A172 (cell line): ENCODE data around the gene MSX1. TPM values are rescaled to one million over a fixed set of nuclear protein-coding genes. Genes with fewer than 3 reads are reported as not detected.

ENCODE experiments used
- DNase-seq: peaks from one replicate; pipeline ENCODE4 v3.0.0-alpha.2; 2015; ENCODE audit warnings: low spot score
- total RNA-seq: library from RNA; depleted of rRNA; stranded (reverse); fragments of >200 nt; shearing (Covaris generic); gene quantifications from 2 replicates; pipeline ENCODE4 v1.2.3, GENCODE V29; 2014

Gene MSX1
- total RNA-seq, 1 experiment from 2014 or later = 6.0 TPM

DNA sequence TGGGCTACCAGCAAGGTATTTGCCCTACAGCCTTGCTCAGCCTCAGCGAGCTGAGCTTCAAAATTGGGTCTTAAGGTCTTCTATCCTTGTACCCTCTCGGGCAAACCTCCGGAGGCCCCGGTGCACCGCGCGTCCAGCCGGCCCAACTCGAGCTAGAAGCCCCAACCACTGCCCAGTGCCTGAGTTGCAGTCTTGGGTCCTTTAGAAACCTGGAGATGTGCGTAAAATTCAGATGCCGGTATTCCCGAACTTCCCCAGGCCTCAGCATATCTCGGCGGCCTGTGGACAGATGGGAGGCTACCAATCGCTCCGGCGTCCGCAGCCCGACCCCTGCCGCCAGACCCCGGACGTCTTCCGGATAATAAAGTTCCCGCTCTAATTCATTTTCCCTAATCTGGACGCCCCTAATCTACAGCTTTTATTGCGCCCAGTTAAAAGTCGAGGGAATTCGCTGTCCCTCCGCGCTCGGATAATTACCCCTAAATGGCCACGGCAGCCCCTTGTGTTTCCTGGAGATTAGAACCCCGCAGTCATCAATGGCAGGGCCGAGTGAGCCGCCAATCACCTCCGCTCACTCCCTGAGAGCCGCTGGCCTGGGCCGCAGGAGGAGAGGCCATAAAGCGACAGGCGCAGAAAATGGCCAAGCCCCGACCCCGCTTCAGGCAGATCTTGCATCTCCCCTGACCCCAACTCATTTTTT, 1.5 kb upstream of the MSX1 start:
- DNase-seq = no peak

DNA sequence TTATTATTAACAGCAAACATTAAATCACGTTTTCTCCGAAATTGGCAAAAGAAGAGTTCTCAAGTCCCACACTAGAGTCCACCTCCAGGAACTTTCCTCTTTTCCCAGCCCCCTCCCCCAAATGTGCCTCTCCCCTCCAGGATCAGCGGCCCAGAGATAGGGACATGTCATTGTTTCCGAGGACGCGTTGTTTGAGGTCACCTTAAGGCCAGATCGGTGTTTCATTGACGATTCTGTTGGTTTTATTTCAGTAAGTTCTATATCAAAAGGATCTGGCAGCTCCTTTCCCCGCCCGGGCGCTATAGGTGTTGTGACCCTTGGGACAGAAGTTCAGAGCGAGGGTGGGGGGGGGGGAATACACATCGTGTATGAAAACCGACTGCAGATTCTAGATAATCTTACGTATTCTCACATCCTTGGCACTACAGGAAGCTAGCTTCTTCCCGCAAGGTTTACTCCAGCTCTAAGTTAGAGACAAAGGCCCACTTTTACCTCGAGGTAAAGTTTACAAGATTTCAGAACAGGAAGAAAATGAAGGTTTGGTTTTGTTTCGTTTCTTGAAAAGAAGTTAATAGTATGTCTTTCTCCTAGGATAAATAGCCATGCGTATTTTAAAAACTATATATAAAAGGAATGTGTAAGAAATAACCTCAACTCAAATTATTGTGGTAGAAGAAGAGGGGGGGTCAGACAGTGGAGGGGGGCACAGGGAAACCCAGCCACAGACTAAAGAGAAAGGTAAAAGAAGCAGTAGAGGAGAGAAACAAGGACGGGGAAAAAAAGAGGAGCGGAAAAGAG, 739 bp upstream of the MSX1 start:
- no peak for DNase-seq

DNA sequence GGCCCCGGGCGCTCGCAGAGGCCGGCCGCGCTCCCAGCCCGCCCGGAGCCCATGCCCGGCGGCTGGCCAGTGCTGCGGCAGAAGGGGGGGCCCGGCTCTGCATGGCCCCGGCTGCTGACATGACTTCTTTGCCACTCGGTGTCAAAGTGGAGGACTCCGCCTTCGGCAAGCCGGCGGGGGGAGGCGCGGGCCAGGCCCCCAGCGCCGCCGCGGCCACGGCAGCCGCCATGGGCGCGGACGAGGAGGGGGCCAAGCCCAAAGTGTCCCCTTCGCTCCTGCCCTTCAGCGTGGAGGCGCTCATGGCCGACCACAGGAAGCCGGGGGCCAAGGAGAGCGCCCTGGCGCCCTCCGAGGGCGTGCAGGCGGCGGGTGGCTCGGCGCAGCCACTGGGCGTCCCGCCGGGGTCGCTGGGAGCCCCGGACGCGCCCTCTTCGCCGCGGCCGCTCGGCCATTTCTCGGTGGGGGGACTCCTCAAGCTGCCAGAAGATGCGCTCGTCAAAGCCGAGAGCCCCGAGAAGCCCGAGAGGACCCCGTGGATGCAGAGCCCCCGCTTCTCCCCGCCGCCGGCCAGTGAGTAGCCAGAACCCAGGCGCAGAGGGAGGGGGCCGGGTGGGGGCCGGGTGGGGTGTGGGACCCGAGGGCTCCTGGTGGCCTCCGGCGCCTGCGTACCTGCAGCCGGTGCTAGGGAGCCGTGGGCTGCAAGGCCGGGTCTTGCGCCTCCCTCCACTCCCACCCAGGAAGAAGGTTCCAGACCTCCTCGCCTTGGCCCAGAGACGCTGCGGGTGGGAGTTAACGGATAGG, 534 bp downstream of the MSX1 start:
- DNase-seq = no peak

DNA sequence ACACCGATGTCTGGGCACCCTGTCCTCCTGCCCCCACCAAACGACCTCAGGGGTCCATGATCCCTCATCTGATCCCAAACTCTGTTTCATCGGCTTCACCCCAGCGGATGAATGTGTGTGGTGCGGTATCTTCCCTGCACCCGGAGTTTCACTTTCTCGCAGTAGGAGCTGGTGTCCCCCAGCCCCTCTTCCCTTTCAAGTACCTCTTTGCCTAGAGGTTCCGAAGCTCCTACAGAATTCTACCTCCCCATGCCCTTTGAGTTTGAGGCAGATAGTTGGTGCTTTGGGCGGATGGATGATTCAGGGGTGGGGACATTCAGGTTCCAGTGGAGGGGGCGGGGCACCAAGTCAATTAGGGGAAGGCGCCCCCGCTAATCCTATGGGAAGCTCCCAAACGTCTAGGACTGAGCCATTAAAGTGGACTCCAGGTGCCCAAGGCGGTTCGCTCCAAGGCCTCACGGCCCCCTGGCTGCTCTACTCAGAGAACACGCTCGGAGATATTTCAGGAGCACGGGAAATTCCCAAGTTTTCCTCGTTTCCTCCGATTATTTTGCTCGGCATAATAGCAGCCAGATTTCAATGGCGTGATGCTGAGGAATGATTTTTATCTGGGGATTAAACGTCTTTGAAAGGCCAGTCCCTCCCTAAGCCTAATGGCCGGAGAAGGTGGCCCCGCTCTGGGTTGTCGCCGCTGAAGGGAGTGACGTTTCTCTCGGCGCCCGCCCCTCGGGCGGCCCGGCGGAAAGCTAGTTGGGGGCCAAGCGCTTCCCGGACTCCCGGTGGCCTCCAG, 1.3 kb downstream of the MSX1 start:
- DNase-seq = peak; percentile 27

DNA sequence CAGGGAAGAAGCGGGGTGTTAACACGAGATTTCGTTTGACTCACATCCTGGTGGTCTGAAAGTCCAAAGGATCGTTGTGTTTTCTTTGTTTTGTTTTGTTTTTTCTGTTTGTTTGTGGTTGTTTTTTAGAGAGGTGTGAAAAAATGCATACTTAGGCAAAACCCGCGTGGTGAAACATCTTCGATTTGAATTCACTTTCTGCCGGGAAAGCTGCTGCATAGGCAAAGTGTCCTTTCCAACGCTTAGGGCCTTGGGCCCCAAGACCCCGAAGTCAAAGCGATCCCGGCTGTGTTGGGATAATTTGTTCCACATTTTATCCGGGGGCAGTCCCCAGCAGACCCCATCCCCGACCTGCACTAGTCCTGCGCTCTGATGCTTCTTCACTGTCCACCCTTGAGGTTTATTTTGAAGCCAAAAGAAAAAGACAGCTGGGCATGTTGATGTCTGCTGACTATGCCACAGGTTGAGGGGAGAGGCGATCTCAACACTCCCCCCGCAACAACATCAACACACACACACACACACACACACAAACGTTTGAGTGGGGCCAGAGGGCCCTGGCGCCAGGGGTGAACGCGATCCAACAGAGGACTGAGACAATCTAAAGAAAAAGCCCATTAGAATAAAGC, 2.0 kb downstream of the MSX1 start:
- no peak for DNase-seq

DNA sequence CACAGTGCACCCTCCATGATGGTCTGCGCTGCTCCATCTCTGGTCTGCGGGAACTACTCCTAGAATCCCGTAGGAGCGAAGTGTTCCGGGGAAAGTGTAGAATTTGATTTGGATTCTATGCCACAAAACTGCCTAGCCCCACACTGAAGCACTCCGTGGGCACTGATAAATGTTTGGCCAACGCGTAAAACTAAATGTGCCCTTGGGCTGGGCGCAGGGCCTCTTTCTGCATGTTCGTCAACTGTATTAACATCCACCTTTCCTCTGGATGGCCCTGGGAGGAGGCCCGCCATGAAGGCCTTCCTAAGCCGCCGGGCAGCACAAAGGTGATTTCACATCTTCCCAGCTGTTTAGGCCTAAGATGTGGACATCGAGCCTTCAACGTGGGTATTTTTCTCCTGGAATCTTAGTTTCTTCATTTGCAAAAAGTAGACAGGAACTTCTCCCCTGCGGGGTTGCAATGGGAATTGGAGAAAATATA, 2.6 kb downstream of the MSX1 start:
- DNase-seq = no peak

DNA sequence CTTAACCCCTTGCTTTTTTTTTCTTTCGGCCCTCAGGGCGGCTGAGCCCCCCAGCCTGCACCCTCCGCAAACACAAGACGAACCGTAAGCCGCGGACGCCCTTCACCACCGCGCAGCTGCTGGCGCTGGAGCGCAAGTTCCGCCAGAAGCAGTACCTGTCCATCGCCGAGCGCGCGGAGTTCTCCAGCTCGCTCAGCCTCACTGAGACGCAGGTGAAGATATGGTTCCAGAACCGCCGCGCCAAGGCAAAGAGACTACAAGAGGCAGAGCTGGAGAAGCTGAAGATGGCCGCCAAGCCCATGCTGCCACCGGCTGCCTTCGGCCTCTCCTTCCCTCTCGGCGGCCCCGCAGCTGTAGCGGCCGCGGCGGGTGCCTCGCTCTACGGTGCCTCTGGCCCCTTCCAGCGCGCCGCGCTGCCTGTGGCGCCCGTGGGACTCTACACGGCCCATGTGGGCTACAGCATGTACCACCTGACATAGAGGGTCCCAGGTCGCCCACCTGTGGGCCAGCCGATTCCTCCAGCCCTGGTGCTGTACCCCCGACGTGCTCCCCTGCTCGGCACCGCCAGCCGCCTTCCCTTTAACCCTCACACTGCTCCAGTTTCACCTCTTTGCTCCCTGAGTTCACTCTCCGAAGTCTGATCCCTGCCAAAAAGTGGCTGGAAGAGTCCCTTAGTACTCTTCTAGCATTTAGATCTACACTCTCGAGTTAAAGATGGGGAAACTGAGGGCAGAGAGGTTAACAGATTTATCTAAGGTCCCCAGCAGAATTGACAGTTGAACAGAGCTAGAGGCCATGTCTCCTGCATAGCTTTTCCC, 3.4 kb downstream of the MSX1 start:
- DNase-seq = no peak

DNA sequence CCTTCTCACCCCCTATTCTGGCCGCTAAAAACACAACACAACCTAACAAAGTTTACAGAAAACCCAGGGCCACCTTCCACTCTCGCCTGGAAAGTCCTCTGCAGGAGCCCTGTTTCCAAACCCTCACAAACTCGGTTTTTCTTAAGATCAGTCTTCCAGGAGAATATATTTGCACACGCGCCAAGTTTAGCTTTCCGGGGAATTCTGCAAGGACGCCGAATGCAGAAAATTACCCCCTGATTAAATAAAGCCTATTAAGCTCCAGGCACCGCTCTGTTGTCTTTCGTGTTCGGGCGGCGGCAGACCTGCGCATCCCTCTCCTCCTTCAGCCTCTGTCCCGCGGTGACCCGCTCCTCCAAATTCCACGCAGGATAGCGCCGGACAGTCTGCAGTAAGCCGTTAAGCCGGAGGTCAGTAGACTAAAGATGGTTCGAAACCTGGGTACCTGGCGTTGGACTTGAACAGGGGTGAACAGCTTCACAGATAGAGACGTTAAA, 5.0 kb downstream of the MSX1 start:
- DNase-seq = no peak

DNA sequence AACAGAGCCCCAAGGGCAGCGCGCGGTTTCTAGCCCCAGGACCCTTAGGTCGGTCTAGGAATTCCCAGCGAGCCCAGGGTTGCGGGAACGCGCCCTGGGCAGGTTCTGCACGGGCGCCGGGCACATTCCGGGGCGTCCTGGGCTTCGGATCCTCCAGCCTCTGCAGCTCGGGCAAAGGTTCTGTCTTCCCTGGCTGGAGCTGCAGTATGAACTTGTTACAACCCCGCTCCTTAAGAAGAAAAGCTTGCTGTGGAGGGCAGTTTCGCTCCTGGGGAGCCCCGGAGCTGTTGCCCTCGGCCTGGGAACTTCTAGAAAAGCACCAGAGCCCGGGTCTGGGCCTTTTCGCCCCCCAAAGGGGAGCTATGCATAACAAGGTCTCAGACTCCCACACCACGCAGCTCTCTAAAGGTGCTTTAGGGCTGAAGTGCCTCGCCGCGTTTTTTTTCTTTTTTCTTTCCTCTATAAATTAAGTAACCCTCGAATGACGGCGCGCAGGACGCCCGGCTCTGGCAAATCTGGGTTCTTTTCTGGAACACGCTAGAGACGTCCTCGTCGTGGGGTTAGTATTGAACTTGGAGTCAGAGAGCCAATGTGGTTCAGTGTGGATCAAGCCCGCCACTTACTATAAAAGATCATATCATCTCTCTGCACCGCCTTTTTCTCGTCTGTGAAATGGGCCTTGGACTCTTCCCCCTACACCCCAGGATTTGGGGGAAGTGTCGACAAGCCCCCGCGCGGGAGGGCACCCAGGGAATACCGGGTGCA, 5.7 kb downstream of the MSX1 start:
- DNase-seq = no peak

DNA sequence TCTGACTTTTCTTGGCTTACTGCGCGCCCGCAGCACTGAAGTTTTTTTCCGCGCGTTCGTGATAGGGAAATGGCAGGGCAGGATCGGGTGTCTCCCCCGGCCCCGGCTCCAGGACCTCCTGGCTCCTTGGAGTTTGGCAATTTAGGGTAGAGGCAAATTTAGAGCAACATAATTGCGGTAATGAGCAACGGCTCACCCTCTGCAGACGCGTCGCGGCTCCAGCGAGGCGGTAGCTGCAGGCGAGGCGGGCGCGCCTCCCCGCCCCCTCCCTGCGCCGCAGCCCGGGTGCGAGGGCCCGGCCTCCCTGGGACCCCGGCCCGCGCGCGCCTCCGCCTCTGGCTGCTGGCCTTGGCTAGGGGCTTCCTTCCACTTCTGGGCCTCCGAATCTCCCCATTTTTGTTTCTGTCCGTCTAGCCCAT, 6.2 kb downstream of the MSX1 start:
- no peak for DNase-seq

DNA sequence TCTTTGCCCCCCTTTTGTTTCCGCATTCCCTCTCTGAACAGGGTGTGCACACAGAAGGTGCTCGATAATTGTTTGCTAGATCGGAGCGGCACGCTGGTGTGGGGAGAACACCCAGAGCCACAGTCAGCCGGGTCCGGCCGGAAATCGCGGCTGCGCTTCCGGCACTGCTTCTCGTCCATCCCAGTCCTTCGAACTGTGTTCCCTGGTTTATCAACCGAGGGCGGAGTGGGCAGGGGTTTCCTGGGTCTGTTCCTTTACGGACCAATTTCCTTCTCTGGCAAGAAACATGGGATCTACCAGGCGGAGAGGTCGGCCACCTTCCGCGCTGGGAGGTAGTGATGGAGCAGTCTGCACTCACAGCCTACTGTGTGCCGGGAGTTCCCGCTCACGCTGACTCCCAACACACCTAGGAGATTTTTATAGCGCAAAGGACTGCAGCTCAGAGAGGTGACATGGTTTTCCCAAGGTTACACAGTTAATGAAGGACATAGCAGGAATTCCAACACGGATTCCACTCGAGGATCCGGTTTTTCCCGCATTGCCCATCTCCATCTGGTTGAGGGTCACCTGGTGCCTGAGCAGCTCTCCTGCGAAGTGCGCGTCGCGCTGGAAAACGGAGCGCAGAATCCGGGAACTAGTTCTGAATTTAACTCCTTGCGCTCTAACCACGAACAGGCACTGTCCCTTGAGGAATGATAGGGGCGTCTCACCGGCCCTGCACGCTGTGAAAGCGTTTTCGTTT, 6.8 kb downstream of the MSX1 start:
- no peak for DNase-seq

DNA sequence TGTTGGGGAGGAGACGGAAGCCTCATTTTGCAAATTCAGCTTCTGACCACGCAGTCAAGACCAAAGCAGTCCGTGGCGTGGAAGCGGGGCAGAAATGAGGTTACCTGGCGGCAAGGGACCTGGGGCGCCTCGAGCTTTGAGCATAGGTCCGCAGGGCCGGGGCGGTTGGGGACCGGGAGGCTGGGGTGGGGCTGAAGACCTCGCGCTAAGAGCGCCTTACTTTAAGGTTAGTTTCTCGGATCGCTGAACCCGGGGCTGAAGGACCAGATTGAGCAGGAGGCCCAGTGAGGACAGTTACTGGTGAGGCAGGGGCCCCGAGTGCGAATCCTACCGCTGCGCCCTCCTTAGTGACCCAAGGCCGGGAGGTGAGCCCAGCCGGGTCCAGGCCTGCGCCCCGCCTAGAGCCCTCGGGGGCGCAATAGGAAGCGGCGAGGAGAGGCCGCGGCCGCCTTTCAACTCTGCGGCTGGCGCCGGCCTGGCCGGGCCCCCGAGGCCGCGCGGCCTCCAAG, 7.5 kb downstream of the MSX1 start:
- no peak for DNase-seq

DNA sequence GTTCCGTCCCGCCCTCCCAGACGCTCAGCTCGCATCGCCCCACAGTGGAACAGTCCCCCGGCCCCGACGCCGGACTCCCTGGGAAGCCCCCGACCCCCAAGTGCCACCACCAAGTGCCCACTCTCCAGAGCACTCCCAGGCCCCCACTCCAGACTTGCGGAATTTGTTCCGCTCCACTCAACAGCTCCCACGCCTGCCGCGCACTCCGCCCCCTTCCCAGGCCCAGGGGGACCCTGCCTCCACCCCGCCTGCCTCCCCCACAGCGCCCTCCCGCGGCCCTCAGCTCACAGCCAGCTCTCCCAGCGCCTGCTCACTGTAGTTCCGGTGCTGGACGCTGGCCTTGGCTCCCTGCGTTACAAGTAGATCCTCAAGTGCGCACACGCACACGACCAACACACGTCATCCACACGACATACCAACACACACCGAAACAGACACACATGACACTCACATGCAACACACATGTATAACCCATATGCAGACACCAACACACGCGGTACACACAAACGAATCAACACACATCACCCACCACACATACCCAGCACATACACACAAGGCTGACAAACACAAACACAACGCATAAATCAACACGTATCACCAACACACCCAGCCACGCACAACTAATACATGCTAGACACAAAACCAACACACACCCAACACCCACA, 8.0 kb downstream of the MSX1 start:
- no peak for DNase-seq

DNA sequence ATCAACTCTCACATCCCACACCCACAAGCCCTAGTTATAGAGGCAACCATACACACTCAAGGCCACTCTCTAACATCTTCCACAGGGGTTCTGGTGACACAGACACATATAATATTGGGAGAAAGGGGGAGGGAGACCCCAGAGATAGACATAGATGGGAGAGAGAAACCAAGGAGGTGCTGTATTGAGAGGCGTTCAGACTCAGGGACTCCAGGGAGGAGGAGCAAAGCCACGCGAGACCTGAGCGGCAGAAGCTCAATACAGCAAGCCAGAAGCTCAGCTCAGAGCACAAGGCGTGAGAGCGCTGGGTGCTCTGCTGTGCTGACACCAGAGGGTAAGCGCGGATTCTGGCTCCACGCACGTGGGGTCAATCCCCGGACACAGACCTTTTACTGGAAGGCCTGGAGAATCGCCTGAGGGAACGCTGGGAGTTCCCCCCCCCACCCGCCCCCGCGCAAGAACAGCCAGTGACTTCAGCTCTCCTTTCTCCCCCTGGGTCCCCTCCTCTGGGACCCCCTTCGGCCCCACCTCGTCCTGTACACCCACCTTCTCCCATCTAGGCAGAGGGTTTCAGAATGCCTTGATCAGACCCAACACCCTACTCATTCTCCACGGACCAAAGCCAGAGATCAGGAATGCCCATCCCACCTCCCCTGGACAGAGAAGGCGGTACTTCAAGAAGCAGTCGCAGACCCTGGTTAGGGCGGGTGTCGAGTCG, 8.7 kb downstream of the MSX1 start:
- no peak for DNase-seq

DNA sequence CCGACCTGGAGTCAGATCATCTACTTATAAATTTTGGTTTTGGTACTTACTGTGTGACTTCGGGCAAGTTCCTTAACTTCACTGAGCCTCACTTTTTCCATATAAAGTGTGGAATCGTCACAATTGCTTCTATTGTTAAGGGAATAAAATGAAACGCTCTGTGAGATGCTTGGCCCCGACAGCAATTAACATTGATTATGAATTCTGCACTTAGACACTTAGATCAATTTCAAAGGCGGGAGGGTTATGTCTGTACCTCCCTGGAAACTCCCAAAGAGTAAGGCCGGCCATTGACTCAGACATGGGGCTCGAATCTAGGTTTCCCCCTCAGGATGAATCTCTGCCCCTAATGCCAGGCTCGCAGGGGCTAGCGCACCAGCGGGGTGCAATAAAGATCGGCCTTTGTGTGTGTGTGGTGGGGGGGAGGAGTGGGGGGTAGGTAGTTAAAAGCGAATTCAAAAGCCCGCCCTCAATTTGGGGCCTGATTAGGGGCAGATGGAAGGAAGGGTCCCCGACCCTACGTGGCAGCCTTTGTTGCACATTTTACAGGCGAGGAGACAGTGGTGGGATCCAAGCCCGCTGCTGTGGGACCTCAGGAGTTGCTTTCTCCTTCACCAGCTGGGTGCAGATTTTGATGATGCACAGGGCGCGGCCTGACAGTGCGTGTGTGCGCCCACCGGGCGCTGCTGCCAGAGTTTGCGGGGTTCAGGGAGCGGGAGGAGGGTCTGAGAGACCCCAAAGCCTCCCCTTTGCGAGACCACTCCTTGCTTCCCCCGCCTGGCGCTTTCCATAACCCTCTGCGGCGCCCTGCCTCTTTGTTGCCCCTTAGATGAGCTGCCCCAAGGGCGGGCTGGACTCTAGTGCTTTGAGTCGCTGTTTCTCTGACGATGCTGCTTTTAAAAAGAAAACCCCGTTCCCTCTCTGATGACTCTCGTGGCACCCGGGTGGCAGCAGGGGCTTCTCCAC, 9.6 kb downstream of the MSX1 start:
- no peak for DNase-seq
